Muscle of arm (tissue), 12 donors: Measurements from ENCODE around the gene PLGLB1. TPM values are rescaled to one million over a fixed set of nuclear protein-coding genes. Genes with fewer than 3 reads are reported as not detected.

ENCODE experiments used
- polyA plus RNA-seq, 12 donors: library from polyadenylated mRNA; unstranded; fragments of 120-200 nt; gene quantifications; one replicate each; pipeline ENCODE4 v1.2.1, GENCODE V29; 2013; ENCODE audit not compliant: insufficient read length in 12 of 12

Gene PLGLB1
- polyA plus RNA-seq, 12 donors, result 1.1 to 9.3 (median 6.8) TPM; not detected in 2

Other genes starting within 250 kb of the PLGLB1 start
- gene CD8A, start 230.9 kb downstream of the PLGLB1 start, polyA plus RNA-seq, result 1 to 10 TPM in 1 of 12 donors, under 1 TPM in 9, not detected in 2; 0.19 to 1.6 (median 0.27) TPM
- 1 to 10 TPM in 2 of 12 donors, under 1 TPM in 6, not detected in 4; 0.12 to 1.5 (median 0.40) TPM for gene CD8B, start 160.0 kb downstream of the PLGLB1 start, polyA plus RNA-seq
- 1 to 10 TPM in 9 of 12 donors, under 1 TPM in 2, not detected in 1; 0.74 to 5.9 (median 1.7) TPM for gene RGPD1, start 79.7 kb downstream of the PLGLB1 start, polyA plus RNA-seq